ENCODE measurements around the gene PARG.
"Not testable (repeated sequence)": the region's sequence is repeated elsewhere in the genome, so short reads cannot be mapped to it uniquely, and the experiment has no call there.

PARG gene

GRCh38 chr10:49941447-49942338, at the start of gene PARG, which contains the start of gene TIMM23B:
TSS of gene PARG (minus strand) at chr10:49942027. CDS start at chr10:49941725, 302 bp downstream.
TSS of gene TIMM23B (plus strand) at chr10:49942053. CDS start at chr10:49942195, 142 bp downstream.
- in situ Hi-C loops (cut with HindIII; ENCODE audit: low sequenced_read_pairs): not testable (repeated sequence)

GRCh38 chr10:49988376-49988775, 46.5 kb upstream of the PARG start, which contains the start of gene AGAP6:
TSS of gene AGAP6 (plus strand) at chr10:49988406. CDS start at chr10:49988716, 310 bp downstream.
- in situ Hi-C loops (cut with HindIII; ENCODE audit: low sequenced_read_pairs): not testable (repeated sequence)

- in situ Hi-C loops (cut with HindIII; ENCODE audit: low sequenced_read_pairs): not testable (repeated sequence)
Observed at GRCh38 chr10:49987207-49987606, 45.4 kb upstream of the PARG start.

- in situ Hi-C loops (cut with HindIII; ENCODE audit: low sequenced_read_pairs): not testable (repeated sequence)
Observed at GRCh38 chr10:49977756-49978155, 35.9 kb upstream of the PARG start.

GRCh38 chr10:49972094-49972493, 30.3 kb upstream of the PARG start:
- in situ Hi-C loops (cut with HindIII; ENCODE audit: low sequenced_read_pairs): not testable (repeated sequence)

- in situ Hi-C loops (cut with HindIII; ENCODE audit: low sequenced_read_pairs): not testable (repeated sequence)
Observed at GRCh38 chr10:49971466-49971865, 29.6 kb upstream of the PARG start.

GRCh38 chr10:49970331-49970857, 28.6 kb upstream of the PARG start:
- in situ Hi-C loops (cut with HindIII; ENCODE audit: low sequenced_read_pairs): not testable (repeated sequence)

- in situ Hi-C loops (cut with HindIII; ENCODE audit: low sequenced_read_pairs): not testable (repeated sequence)
Observed at GRCh38 chr10:49953122-49953521, 11.3 kb upstream of the PARG start.

- in situ Hi-C loops (cut with HindIII; ENCODE audit: low sequenced_read_pairs): not testable (repeated sequence)
Observed at GRCh38 chr10:49952006-49952405, 10.2 kb upstream of the PARG start.

- in situ Hi-C loops (cut with HindIII; ENCODE audit: low sequenced_read_pairs): not testable (repeated sequence)
Observed at GRCh38 chr10:49948737-49949136, 6.9 kb upstream of the PARG start.

GRCh38 chr10:49948142-49948541, 6.3 kb upstream of the PARG start:
- in situ Hi-C loops (cut with HindIII; ENCODE audit: low sequenced_read_pairs): not testable (repeated sequence)

- in situ Hi-C loops (cut with HindIII; ENCODE audit: low sequenced_read_pairs): not testable (repeated sequence)
Observed at GRCh38 chr10:49943607-49944006, 1.8 kb upstream of the PARG start.

GRCh38 chr10:49942339-49942705, 495 bp upstream of the PARG start:
- in situ Hi-C loops (cut with HindIII; ENCODE audit: low sequenced_read_pairs): not testable (repeated sequence)

- in situ Hi-C loops (cut with HindIII; ENCODE audit: low sequenced_read_pairs): not testable (repeated sequence)
Observed at GRCh38 chr10:49931959-49932728, 9.7 kb downstream of the PARG start.

- in situ Hi-C loops (cut with HindIII; ENCODE audit: low sequenced_read_pairs): not testable (repeated sequence)
Observed at GRCh38 chr10:49931276-49931675, 10.6 kb downstream of the PARG start.

- in situ Hi-C loops (cut with HindIII; ENCODE audit: low sequenced_read_pairs): not testable (repeated sequence)
Observed at GRCh38 chr10:49923572-49923971, 18.3 kb downstream of the PARG start.

- in situ Hi-C loops (cut with HindIII; ENCODE audit: low sequenced_read_pairs): not testable (repeated sequence)
Observed at GRCh38 chr10:49922041-49922440, 19.8 kb downstream of the PARG start.

- in situ Hi-C loops (cut with HindIII; ENCODE audit: low sequenced_read_pairs): not testable (repeated sequence)
Observed at GRCh38 chr10:49917927-49918326, 23.9 kb downstream of the PARG start.

- in situ Hi-C loops (cut with HindIII; ENCODE audit: low sequenced_read_pairs): not testable (repeated sequence)
Observed at GRCh38 chr10:49916451-49916850, 25.4 kb downstream of the PARG start.

- in situ Hi-C loops (cut with HindIII; ENCODE audit: low sequenced_read_pairs): not testable (repeated sequence)
Observed at GRCh38 chr10:49910295-49910694, 31.5 kb downstream of the PARG start.

Data from DLD1 (cell line).